Epidermal melanocyte (primary cell): ENCODE measurements around the gene ADH1A.
"Not testable (repeated sequence)": the region's sequence is repeated elsewhere in the genome, so short reads cannot be mapped to it uniquely, and the experiment has no call there.

Source experiments
- DNase-seq: peaks from one replicate; pipeline ENCODE4 v3.0.0; 2011; ENCODE audit warnings: low spot score; ENCODE audit not compliant: insufficient read length

ADH1A gene

GRCh38 chr4:99290848-99291786 is at the start of gene ADH1A:
ADH1A (minus strand) TSS chr4:99290985; CDS start chr4:99290914, 71 bp downstream.
- DNase-seq = no peak

- no peak for DNase-seq
Observed at GRCh38 chr4:99339172-99339571, 48.4 kb upstream of the ADH1A start.

GRCh38 chr4:99336553-99336952 is 45.8 kb upstream of the ADH1A start:
- DNase-seq = no peak

- no peak for DNase-seq
Observed at GRCh38 chr4:99334880-99335279, 44.1 kb upstream of the ADH1A start.

- DNase-seq = no peak
Observed at GRCh38 chr4:99330648-99331047, 39.9 kb upstream of the ADH1A start.

GRCh38 chr4:99329876-99330275 is 39.1 kb upstream of the ADH1A start:
- no peak for DNase-seq

GRCh38 chr4:99324979-99325378 is 34.2 kb upstream of the ADH1A start:
- peak; percentile 42 for DNase-seq

GRCh38 chr4:99324361-99324760 is 33.6 kb upstream of the ADH1A start:
- DNase-seq = no peak

- DNase-seq = no peak
Observed at GRCh38 chr4:99323756-99324155, 33.0 kb upstream of the ADH1A start.

GRCh38 chr4:99321241-99322191 is 30.7 kb upstream of the ADH1A start, which contains the start of gene ADH1B:
ADH1B (minus strand) TSS chr4:99321401; CDS start chr4:99321331, 70 bp downstream.
- no peak for DNase-seq

GRCh38 chr4:99317811-99318210 is 27.0 kb upstream of the ADH1A start:
- DNase-seq = not testable (repeated sequence)

GRCh38 chr4:99317354-99317753 is 26.6 kb upstream of the ADH1A start:
- DNase-seq = no peak

GRCh38 chr4:99315839-99316238 is 25.1 kb upstream of the ADH1A start:
- no peak for DNase-seq

GRCh38 chr4:99314211-99314610 is 23.4 kb upstream of the ADH1A start:
- DNase-seq = no peak

GRCh38 chr4:99310389-99310788 is 19.6 kb upstream of the ADH1A start:
- no peak for DNase-seq

- DNase-seq = no peak
Observed at GRCh38 chr4:99305638-99306400, 15.0 kb upstream of the ADH1A start.

GRCh38 chr4:99301376-99302164 is 10.8 kb upstream of the ADH1A start:
- DNase-seq = no peak

GRCh38 chr4:99300934-99301333 is 10.1 kb upstream of the ADH1A start:
- peak; percentile 56 for DNase-seq

- no peak for DNase-seq
Observed at GRCh38 chr4:99293357-99293756, 2.6 kb upstream of the ADH1A start.

GRCh38 chr4:99285387-99285786 is 5.4 kb downstream of the ADH1A start:
- DNase-seq = no peak
